ENCODE data around the gene A3GALT2.

The A3GALT2 gene

GRCh38 chr1:33311706-33312412 is 9.0 kb downstream of the A3GALT2 start:
- no peak for TF ChIP-seq REST (IDR thresholded peaks at IDR 0.05; ENCODE audit: insufficient read depth in 1 of 2, low read depth in 2 of 2, low read length in 2 of 2)
- no peak for TF ChIP-seq TAF1 (IDR thresholded peaks at IDR 0.05; ENCODE audit: borderline replicate concordance, insufficient read depth, low read length)
- TF ChIP-seq POLR2AphosphoS5 (IDR thresholded peaks at IDR 0.05; ENCODE audit: low read depth, low read length): no peak
- TF ChIP-seq FOXP2 (optimal IDR thresholded peaks at IDR 0.05; ENCODE audit: borderline replicate concordance, extremely low read depth, extremely low read length, insufficient read depth): no peak
- TF ChIP-seq SIN3A (IDR thresholded peaks at IDR 0.05; ENCODE audit: borderline replicate concordance, insufficient read depth, low read length): no peak

- TF ChIP-seq FOXP2 (optimal IDR thresholded peaks at IDR 0.05; ENCODE audit: borderline replicate concordance, extremely low read depth, extremely low read length, insufficient read depth) (no peak), REST (IDR thresholded peaks at IDR 0.05; ENCODE audit: insufficient read depth in 1 of 2, low read depth in 2 of 2, low read length in 2 of 2) (no peak), SIN3A (IDR thresholded peaks at IDR 0.05; ENCODE audit: borderline replicate concordance, insufficient read depth, low read length) (no peak), TAF1 (IDR thresholded peaks at IDR 0.05; ENCODE audit: borderline replicate concordance, insufficient read depth, low read length) (no peak), POLR2AphosphoS5 (IDR thresholded peaks at IDR 0.05; ENCODE audit: low read depth, low read length) (no peak)
Measured at GRCh38 chr1:33310702-33311101, 10.2 kb downstream of the A3GALT2 start.

GRCh38 chr1:33307494-33307864 is 13.4 kb downstream of the A3GALT2 start:
- no peak for TF ChIP-seq REST (IDR thresholded peaks at IDR 0.05; ENCODE audit: insufficient read depth in 1 of 2, low read depth in 2 of 2, low read length in 2 of 2)

GRCh38 chr1:33306653-33307493 is 14.0 kb downstream of the A3GALT2 start:
- no peak for TF ChIP-seq REST (IDR thresholded peaks at IDR 0.05; ENCODE audit: insufficient read depth in 1 of 2, low read depth in 2 of 2, low read length in 2 of 2)
- no peak for TF ChIP-seq SIN3A (IDR thresholded peaks at IDR 0.05; ENCODE audit: borderline replicate concordance, insufficient read depth, low read length)
- no peak for TF ChIP-seq FOXP2 (optimal IDR thresholded peaks at IDR 0.05; ENCODE audit: borderline replicate concordance, extremely low read depth, extremely low read length, insufficient read depth)
- TF ChIP-seq POLR2AphosphoS5 (IDR thresholded peaks at IDR 0.05; ENCODE audit: low read depth, low read length): no peak
- no peak for TF ChIP-seq TAF1 (IDR thresholded peaks at IDR 0.05; ENCODE audit: borderline replicate concordance, insufficient read depth, low read length)
